ENCODE results near the gene C20orf141. TPM values are rescaled to one million over a fixed set of nuclear protein-coding genes. Genes with fewer than 3 reads are reported as not detected.

C20orf141 gene
- total RNA-seq, 3 donors from 2014 or later (not counting 1 experiment from before 2014, with no cell fraction given) = not detected

- intact Hi-C loops (cut with micrococcal nuclease) = loop anchor here (5.0 kb wide), 2 partner anchors 109 to 151 kb away; no protein-coding TSS in a partner anchor
- H3K4me3 Mint-ChIP-seq = peak overlapping the region; percentile 37
Observed at GRCh38 chr20:2851086-2851485, 36.3 kb downstream of the C20orf141 start.

GRCh38 chr20:2858591-2858990 lies 43.8 kb downstream of the C20orf141 start:
- intact Hi-C loops (cut with micrococcal nuclease) = no loop called here

More at GRCh38 chr20:2851086-2851485, 36.3 kb downstream of the C20orf141 start:
- DNase-seq = peak in 1 of 2 donors; percentile 26
- TF ChIP-seq CTCF (IDR thresholded peaks at IDR 0.05) = no peak
- Histone ChIP-seq H3K4me3 (ENCODE audit: low read length) (no peak overlapping the region), H3K27ac (ENCODE audit: low read length) (no peak overlapping the region), H3K27me3 (ENCODE audit: control insufficient read depth, insufficient read depth, low read length) (no peaks in the 10 kb centered on the region), H3K9me3 (ENCODE audit: control insufficient read depth, insufficient read depth, low read length) (no peaks in the 10 kb centered on the region), H3K4me1 (ENCODE audit: control insufficient read depth, insufficient read depth, low read length) (peaks cover 23% of the 10 kb centered on the region), H3K36me3 (ENCODE audit: control insufficient read depth, insufficient read depth, low read length) (no peaks in the 10 kb centered on the region)
- Mint-ChIP-seq H3K27ac (peak overlapping the region; percentile 88 to 90), H3K4me1 (peaks cover 21 to 42% of the 10 kb centered on the region in 2 donors), H3K9me3 (no peaks in the 10 kb centered on the region), H3K27me3 (ENCODE audit: low read depth in 2 of 2) (no peaks in the 10 kb centered on the region), H3K36me3 (no peaks in the 10 kb centered on the region)
- peak in 2 of 3 donors; percentile 14 to 25 for ATAC-seq
- WGBS (ENCODE audit: insufficient coverage) = 77% methylated on average over 10 of the region's 10 CpGs

GRCh38 chr20:2859330-2860121 lies 44.7 kb downstream of the C20orf141 start:
- Histone ChIP-seq H3K9me3 (ENCODE audit: control insufficient read depth, insufficient read depth, low read length) (no peaks in the 10 kb centered on the region), H3K4me1 (ENCODE audit: control insufficient read depth, insufficient read depth, low read length) (peaks cover 20% of the 10 kb centered on the region), H3K36me3 (ENCODE audit: control insufficient read depth, insufficient read depth, low read length) (peaks cover 29% of the 10 kb centered on the region), H3K27ac (ENCODE audit: low read length) (no peak overlapping the region), H3K27me3 (ENCODE audit: control insufficient read depth, insufficient read depth, low read length) (no peaks in the 10 kb centered on the region), H3K4me3 (ENCODE audit: low read length) (no peak overlapping the region)
- no peaks in the 10 kb centered on the region for H3K36me3 Mint-ChIP-seq
- H3K27me3 Mint-ChIP-seq (ENCODE audit: low read depth in 2 of 2) = no peaks in the 10 kb centered on the region
- no peak for TF ChIP-seq CTCF (IDR thresholded peaks at IDR 0.05)
- peak overlapping the region in 1 of 2 donors; percentile 44 for H3K27ac Mint-ChIP-seq
- no peak overlapping the region for H3K4me3 Mint-ChIP-seq
- intact Hi-C loops (cut with micrococcal nuclease) = no loop called here
- H3K9me3 Mint-ChIP-seq = no peaks in the 10 kb centered on the region
- peaks cover 8 to 22% of the 10 kb centered on the region in 2 donors for H3K4me1 Mint-ChIP-seq
- no peak for DNase-seq
- WGBS (ENCODE audit: insufficient coverage) = 93% methylated on average over 4 of the region's 4 CpGs
- no peak for ATAC-seq

More at GRCh38 chr20:2858591-2858990, 43.8 kb downstream of the C20orf141 start:
- no peaks in the 10 kb centered on the region for H3K9me3 Mint-ChIP-seq
- WGBS (ENCODE audit: insufficient coverage) = 100% methylated on average over 2 of the region's 2 CpGs
- Histone ChIP-seq H3K36me3 (ENCODE audit: control insufficient read depth, insufficient read depth, low read length) (peaks cover 29% of the 10 kb centered on the region), H3K4me1 (ENCODE audit: control insufficient read depth, insufficient read depth, low read length) (peaks cover 11% of the 10 kb centered on the region), H3K27ac (ENCODE audit: low read length) (no peak overlapping the region), H3K27me3 (ENCODE audit: control insufficient read depth, insufficient read depth, low read length) (no peaks in the 10 kb centered on the region), H3K4me3 (ENCODE audit: low read length) (no peak overlapping the region), H3K9me3 (ENCODE audit: control insufficient read depth, insufficient read depth, low read length) (no peaks in the 10 kb centered on the region)
- ATAC-seq (no peak), DNase-seq (no peak)
- peaks cover 0 to 20% of the 10 kb centered on the region in 2 donors for H3K4me1 Mint-ChIP-seq
- H3K27me3 Mint-ChIP-seq (ENCODE audit: low read depth in 2 of 2) = no peaks in the 10 kb centered on the region
- H3K4me3 Mint-ChIP-seq = no peak overlapping the region
- TF ChIP-seq CTCF (IDR thresholded peaks at IDR 0.05) = no peak
- no peaks in the 10 kb centered on the region for H3K36me3 Mint-ChIP-seq
- H3K27ac Mint-ChIP-seq = no peak overlapping the region

All from natural killer cell (primary cell).